Mesothelial cell of epicardium (in vitro differentiated cells): ENCODE results near the gene ACTR3. TPM values are rescaled to one million over a fixed set of nuclear protein-coding genes. Genes with fewer than 3 reads are reported as not detected.
"Not testable (repeated sequence)": the region's sequence is repeated elsewhere in the genome, so short reads cannot be mapped to it uniquely, and the experiment has no call there.

Experiments used
- DNase-seq, 2 experiments: peaks; one replicate each; pipeline ENCODE4 v3.0.0; 2021; ENCODE audit warnings: low spot score in 2 of 2; ENCODE audit not compliant: unreplicated experiment in 2 of 2
- H3K27ac Mint-ChIP-seq: 2 replicates; pipeline ENCODE4 v1.8.0; 2021; ENCODE audit warnings: mixed read lengths
- H3K27me3 Mint-ChIP-seq: 2 replicates; pipeline ENCODE4 v1.8.0; 2021; ENCODE audit warnings: low read depth, mixed read lengths
- H3K36me3 Mint-ChIP-seq: 2 replicates; pipeline ENCODE4 v1.8.0; 2021; ENCODE audit warnings: mixed read lengths
- H3K4me1 Mint-ChIP-seq: 2 replicates; pipeline ENCODE4 v1.8.0; 2021; ENCODE audit warnings: mixed read lengths
- H3K4me3 Mint-ChIP-seq: 2 replicates; pipeline ENCODE4 v1.8.0; 2021; ENCODE audit warnings: mild to moderate bottlenecking, moderate library complexity, mixed read lengths
- H3K9me3 Mint-ChIP-seq: 2 replicates; pipeline ENCODE4 v1.8.0; 2021; ENCODE audit warnings: mixed read lengths
- CTCF ChIP-seq: fragments of 200-600 bp; sonication (generic); IDR thresholded peaks from one replicate; pipeline ENCODE4 v1.5.0; 2021; ENCODE audit warnings: antibody characterized with exemption; ENCODE audit not compliant: unreplicated experiment
- total RNA-seq: library from RNA; stranded (reverse); gene quantifications from 3 replicates; pipeline ENCODE4 v1.2.1, GENCODE V29; 2021

The ACTR3 gene
- 150 to 163 TPM (median 151 TPM) in 3 replicates for total RNA-seq

DNA sequence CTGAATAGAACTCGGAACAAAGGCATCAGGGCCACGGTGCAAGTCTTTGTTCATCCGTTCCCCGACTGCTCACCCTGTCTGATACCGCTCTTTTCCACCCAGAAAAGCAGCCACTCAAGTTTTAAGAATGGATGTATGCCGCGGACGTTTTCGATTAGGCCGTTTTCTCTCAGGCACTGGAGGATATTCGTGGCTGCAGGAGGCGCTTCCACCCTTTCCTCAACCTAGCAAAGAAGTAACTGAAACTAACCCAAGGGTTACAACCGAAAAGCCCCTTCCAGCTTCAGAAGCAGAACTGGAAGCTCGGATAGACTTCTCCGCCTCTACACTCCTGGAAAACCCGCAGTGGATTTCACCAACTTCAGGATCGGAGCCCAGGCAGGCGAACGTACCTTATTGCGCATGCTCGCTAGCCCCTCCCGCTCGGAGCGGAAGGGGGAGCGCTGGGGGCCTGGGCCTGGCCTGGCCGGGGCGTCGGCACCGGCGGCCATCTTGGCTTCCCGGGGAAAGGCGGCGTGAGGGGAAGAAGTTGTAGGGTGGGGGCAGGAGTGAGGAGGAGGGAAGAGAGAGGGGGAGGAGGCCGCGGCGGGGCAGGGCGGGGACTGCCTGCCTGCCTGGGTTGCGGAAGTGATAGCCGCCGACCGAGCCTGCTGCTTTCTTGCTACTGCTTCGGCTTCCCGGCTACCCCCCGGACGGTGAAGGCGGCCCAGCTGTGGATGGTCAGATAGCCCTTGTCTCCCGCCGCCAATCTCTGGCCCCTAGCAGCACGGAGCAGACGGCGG, at the start of gene ACTR3:
ACTR3 (plus strand) TSS at position 619 of the 782 bp plus-strand sequence. CDS start 191 bp downstream, outside the sequence.
- H3K4me1 Mint-ChIP-seq: peaks cover 63% of the 10 kb centered on the region
- peaks cover 2% of the 10 kb centered on the region for H3K36me3 Mint-ChIP-seq
- no peaks in the 10 kb centered on the region for H3K9me3 Mint-ChIP-seq
- no peak for TF ChIP-seq CTCF
- H3K27ac Mint-ChIP-seq: peak within 1 kb of the TSS; percentile 100
- H3K27me3 Mint-ChIP-seq: no peaks in the 10 kb centered on the region
- DNase-seq: peak; percentile 96 to 99
- peak within 1 kb of the TSS; percentile 99 for H3K4me3 Mint-ChIP-seq

DNA sequence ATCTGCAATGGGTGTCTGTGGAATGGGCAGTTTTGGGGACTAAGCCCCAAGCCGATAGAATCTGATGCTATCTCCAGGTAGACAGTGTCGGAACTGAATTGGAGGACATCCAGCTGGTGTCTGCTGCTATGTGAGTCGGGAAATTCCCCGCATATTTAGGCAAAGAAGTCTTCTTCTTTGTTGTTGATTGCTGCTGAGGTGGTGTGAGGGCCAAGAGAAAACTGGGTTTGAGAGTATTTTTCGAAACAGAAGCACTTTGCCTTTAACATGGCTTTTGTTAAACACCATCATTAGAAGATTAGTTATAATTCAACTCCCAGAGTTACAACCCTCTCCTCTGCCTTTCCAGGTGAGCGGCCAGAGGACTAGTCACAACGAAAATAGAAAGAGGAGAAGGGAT, 49.4 kb upstream of the ACTR3 start:
- DNase-seq: no peak
- TF ChIP-seq CTCF: no peak
- no peaks in the 10 kb centered on the region for H3K9me3 Mint-ChIP-seq
- H3K36me3 Mint-ChIP-seq: no peaks in the 10 kb centered on the region
- peak overlapping the region; percentile 51 for H3K27ac Mint-ChIP-seq
- H3K4me1 Mint-ChIP-seq: peaks cover 20% of the 10 kb centered on the region
- H3K27me3 Mint-ChIP-seq: no peaks in the 10 kb centered on the region
- H3K4me3 Mint-ChIP-seq: no peak overlapping the region

GRCh38 chr2:113842919-113843736, 46.8 kb upstream of the ACTR3 start:
- H3K9me3 Mint-ChIP-seq: peaks cover 10% of the 10 kb centered on the region
- no peak for DNase-seq
- peak overlapping the region; percentile 40 for H3K4me3 Mint-ChIP-seq
- TF ChIP-seq CTCF: no peak
- H3K27me3 Mint-ChIP-seq: no peaks in the 10 kb centered on the region
- peaks cover 20% of the 10 kb centered on the region for H3K4me1 Mint-ChIP-seq
- no peaks in the 10 kb centered on the region for H3K36me3 Mint-ChIP-seq
- peak overlapping the region; percentile 86 for H3K27ac Mint-ChIP-seq

DNA sequence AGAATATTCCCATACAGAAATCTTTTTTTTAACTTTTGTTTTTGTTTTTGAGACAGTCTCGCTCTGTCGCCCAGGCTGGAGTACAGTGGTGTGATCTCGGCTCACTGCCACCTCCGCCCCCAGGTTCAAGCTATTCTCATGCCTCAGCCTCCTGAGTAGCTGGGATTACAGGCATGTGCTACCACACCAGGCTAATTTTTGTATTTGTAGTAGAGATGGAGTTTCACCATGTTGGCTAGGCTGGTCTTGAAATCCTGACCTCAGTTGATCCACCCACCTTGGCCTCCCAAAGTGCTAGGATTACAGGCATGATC, 46.2 kb upstream of the ACTR3 start:
- H3K27ac Mint-ChIP-seq: peak overlapping the region; percentile 86
- not testable (repeated sequence) for H3K27me3 Mint-ChIP-seq, H3K4me3 Mint-ChIP-seq, H3K36me3 Mint-ChIP-seq, DNase-seq
- peaks cover 20% of the 10 kb centered on the region for H3K4me1 Mint-ChIP-seq
- H3K9me3 Mint-ChIP-seq: peaks cover 10% of the 10 kb centered on the region

GRCh38 chr2:113845261-113845660, 44.6 kb upstream of the ACTR3 start:
- no peak for TF ChIP-seq CTCF
- peaks cover 19% of the 10 kb centered on the region for H3K4me1 Mint-ChIP-seq

GRCh38 chr2:113845796-113846195, 44.1 kb upstream of the ACTR3 start:
- H3K4me3 Mint-ChIP-seq, H3K27me3 Mint-ChIP-seq, DNase-seq, H3K27ac Mint-ChIP-seq, H3K36me3 Mint-ChIP-seq: not testable (repeated sequence)
- peaks cover 20% of the 10 kb centered on the region for H3K4me1 Mint-ChIP-seq
- peaks cover 10% of the 10 kb centered on the region for H3K9me3 Mint-ChIP-seq

More at GRCh38 chr2:113845261-113845660, 44.6 kb upstream of the ACTR3 start:
- H3K9me3 Mint-ChIP-seq: peaks cover 10% of the 10 kb centered on the region
- H3K27ac Mint-ChIP-seq: no peak overlapping the region
- no peak overlapping the region for H3K4me3 Mint-ChIP-seq
- H3K36me3 Mint-ChIP-seq: no peaks in the 10 kb centered on the region
- H3K27me3 Mint-ChIP-seq: no peaks in the 10 kb centered on the region
- no peak for DNase-seq
